GM18951 (cell line): ENCODE data around the gene BEND7.

ENCODE experiments used
- POLR2A ChIP-seq: IDR thresholded peaks from 4 replicates; pipeline ENCODE4 v1.6.1; 2011; ENCODE audit warnings: mild to moderate bottlenecking; ENCODE audit not compliant: insufficient read length, insufficient read depth; ENCODE audit errors: extremely low read depth
- in situ Hi-C: fragments of 300-500 bp; cut with MboI; formaldehyde crosslinking; loops from one replicate; pipeline ENCODE4 v1.12.0; 2022; ENCODE audit warnings: low sequenced_read_pairs, mixed read lengths, inconsistent platforms; ENCODE audit not compliant: unreplicated experiment

The BEND7 gene

GRCh38 chr10:13536674-13537366 lies 8.0 kb upstream of the BEND7 start:
- in situ Hi-C loops, result no loop called here
- TF ChIP-seq POLR2A, result no peak

DNA sequence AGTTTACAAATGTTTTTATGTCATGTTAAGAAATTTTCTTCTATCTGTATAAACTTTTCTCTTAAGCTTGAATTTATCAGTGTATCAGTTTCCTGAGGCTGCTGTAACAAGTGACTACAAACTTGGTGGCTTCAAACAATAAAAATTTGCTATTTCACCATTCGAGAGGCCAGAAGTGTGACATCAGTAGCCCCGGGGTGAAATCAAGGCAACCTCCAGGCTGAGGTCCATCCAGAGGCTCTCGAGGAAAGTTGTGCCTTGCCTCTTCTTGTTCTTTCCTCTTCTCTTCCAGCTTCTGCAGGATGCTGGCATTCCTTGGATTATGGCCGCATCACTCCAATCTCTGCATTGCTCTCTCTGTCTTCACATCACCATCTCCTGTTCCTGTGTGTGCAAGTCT lies 6.5 kb upstream of the BEND7 start:
- no peak for TF ChIP-seq POLR2A
- in situ Hi-C loops, result no loop called here

DNA sequence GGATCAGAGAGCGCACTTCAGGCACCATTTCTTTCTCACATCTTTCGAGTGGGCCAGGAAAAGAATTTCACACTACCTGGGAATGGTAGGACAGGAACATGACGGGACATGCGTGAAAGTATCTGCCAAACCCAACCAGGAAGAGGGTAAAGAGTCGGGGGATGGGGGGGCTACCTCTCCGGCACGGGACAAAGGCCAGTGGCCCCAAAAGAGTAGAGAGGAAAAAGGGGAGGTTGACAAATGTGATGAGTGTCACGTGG lies 830 bp upstream of the BEND7 start:
- in situ Hi-C loops, result no loop called here

DNA sequence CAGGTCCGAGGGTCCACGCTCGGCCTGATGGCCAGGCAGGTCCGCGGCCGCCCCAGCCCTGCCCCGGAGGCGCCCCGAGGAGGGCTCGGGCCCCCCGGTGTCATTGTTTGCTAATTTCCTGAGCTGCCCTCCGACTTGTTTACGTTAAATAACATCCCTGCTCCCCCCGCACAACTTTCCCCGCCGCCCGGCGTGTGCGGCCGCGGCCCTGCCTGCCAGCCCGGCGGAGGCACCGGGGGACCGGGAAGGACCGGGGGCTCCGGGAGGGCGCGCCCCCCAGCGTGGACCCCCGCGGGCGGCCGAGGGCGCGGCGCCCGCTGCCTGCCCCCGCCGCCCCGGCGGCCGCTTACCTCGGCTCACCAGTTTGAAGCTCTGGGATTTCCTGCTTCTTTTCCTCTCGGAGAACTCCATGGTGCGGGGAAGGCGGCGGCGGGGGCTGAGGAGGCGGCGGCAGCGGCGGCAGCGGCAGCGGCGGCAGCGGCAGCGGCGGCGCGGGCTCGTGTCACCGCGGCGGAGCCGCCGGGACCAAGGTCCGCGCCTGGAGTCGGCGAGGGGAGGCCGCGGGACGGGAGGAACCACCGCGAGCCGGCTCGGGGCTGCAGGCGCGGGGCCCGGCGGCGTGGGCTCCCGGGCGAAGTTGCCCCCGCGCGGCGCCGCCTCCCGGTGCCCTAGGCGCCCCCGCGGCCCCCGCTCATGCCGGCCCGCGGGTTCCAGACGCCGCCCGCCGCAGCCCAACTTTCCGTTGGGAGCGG lies 515 bp downstream of the BEND7 start:
- in situ Hi-C loops, result no loop called here
- no peak for TF ChIP-seq POLR2A

More for the DNA sequence above, 830 bp upstream of the BEND7 start:
- no peak for TF ChIP-seq POLR2A

DNA sequence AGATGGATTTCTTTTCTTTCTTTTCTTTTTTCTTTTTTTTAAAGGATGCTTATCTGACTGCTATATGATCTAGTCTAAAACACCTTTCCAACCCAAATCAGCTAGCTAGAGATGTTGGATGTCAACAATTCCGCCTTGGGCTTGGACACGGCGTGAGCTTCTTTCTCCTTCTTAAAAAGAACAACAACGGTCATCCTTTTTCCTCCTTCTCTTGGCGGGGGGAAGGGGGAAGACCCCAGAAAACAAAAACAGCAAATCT lies 1.0 kb downstream of the BEND7 start:
- no peak for TF ChIP-seq POLR2A
- in situ Hi-C loops, result no loop called here

GRCh38 chr10:13526948-13527863 lies 1.6 kb downstream of the BEND7 start:
- in situ Hi-C loops, result no loop called here
- no peak for TF ChIP-seq POLR2A

DNA sequence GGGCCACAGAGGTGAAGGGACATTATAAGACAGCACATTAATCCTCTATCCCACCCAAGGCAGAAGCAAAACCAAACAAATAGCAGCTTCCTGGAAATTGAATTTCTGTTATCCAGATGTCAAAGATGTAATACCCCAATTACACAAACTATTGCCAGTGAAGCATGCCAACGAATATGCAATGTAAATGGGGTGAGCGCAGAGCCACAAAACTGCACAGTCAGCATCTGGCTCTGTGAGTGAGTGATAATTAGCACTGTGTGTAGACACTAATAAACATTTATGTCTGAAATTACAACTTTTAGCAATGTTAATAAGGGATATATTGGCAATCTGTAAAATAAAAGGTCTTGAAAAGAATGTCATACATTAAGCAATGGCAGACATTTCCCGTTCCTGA lies 3.2 kb downstream of the BEND7 start:
- in situ Hi-C loops, result no loop called here
- no peak for TF ChIP-seq POLR2A

DNA sequence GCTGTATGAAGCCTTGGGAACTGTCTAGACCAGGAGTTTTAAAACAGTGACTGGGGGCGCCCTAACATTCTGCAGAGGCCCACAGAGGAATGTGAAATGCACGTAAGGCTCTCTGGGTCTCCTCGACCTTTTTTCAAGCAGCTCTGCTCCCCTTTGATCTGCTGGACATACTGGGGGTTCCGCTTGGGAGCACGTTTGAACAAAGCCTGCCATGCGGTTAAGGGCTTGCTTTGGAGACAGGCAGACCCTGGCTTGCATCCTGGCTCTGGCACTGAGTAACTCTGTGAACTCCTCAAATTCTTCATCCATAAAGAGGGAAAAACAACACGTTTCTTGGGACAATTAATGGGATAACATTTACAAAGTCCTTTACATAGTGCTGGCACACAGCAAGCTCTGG lies 7.8 kb downstream of the BEND7 start:
- TF ChIP-seq POLR2A, result no peak
- in situ Hi-C loops, result no loop called here

- TF ChIP-seq POLR2A, result no peak
- in situ Hi-C loops, result no loop called here
These were observed 8.6 kb downstream of the BEND7 start for GRCh38 chr10:13520194-13520593.

GRCh38 chr10:13518076-13518692 lies 10.6 kb downstream of the BEND7 start:
- in situ Hi-C loops, result no loop called here
- TF ChIP-seq POLR2A, result no peak

DNA sequence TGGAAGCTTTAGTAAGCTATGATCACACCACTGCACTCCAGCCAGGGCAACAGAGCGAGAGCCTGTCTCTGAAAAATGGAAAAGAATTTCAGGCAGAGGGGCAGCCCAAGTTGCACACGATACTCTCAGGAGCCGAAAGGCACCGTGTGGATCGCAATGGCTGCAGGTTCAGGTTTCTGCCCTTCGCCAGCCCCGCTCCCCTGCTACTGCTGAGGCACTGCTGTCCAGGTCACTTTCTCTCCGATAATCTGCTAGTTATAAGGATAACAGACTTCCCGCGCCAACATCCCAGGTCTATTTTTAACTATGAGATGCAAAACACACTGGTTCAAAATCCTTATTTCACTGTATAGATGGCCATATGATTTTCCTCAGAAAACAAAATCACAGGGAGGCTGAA lies 11.1 kb downstream of the BEND7 start:
- no peak for TF ChIP-seq POLR2A
- in situ Hi-C loops, result no loop called here

DNA sequence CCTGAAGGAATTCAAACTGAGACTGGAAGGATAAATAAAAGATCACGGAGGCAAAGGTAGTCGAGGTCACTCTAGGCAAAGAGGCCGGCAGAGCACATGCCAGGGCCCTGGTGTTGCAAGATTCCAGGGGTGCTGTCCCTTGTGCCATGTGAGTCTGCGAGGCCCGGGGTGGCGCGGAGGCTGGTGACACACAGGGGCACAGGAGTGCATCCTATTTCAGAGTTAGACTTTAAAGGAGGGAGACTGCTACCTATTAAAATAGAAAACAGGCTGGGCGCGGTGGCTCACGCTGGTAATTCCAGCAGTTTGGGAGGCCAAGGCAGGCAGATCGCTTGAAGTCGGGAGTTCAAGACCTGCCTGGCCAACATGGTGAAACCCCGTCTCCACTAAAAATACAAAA lies 12.6 kb downstream of the BEND7 start:
- in situ Hi-C loops, result no loop called here

DNA sequence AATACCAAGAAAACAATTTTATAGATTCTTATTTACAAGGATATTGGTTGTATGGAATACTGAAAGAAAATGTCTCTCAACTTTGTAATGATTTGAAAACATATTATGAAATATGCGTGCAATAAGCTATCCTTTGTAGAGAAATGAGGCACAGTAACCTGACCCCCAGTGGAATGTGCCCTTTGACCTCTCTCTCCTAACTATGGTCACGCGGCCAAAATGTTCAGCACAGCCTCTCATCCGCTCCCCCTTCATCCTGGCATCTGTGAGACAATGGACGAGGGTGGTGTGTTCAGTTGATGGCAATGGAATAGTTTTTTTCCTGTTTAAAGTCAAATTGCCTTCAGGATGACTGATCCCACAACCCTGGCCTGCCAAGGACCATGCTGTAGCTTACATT lies 13.3 kb downstream of the BEND7 start:
- no peak for TF ChIP-seq POLR2A
- in situ Hi-C loops, result no loop called here

More for the DNA sequence above, 12.6 kb downstream of the BEND7 start:
- no peak for TF ChIP-seq POLR2A
